GM18870 (cell line): ENCODE measurements around the gene PEAK3.

Experiments used
- ATAC-seq: cut with Tn5 transposase; IDR thresholded peaks from one replicate; pipeline ENCODE4 v1.9.1; 2021; ENCODE audit warnings: moderate library complexity; ENCODE audit not compliant: unreplicated experiment

The PEAK3 gene

DNA sequence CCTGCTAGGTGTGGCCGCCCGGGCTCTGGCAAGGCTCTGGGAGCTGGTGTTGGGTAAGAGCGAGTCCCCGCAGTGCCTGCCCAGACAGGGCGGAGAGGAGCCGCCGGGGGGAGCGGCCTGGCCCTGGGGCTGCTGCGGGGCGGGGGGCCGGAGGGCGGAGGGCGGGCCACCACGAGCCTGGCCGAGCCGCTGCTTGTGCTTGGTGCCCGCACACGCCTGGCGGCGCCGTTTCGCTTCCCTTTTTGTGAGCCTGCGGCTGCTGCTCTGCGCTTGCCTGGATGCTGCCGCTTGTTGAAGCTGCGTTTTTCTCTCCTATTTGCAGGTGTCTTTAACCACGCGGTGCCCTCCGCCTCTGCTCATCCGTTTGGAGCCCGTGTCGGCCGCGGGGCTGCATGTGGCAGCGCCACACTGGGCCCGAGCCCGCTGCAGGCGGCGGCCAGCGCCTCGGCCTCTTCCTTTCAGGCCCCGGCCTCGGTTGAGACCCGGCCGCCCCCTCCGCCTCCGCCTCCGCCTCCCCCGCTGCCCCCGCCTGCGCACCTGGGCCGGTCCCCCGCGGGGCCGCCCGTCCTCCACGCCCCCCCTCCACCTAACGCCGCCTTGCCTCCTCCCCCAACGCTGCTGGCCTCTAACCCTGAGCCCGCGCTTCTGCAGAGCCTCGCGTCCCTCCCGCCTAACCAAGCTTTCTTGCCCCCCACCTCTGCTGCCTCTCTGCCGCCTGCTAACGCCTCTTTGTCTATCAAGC is 54.4 kb downstream of the PEAK3 start:
- ATAC-seq = no peak

DNA sequence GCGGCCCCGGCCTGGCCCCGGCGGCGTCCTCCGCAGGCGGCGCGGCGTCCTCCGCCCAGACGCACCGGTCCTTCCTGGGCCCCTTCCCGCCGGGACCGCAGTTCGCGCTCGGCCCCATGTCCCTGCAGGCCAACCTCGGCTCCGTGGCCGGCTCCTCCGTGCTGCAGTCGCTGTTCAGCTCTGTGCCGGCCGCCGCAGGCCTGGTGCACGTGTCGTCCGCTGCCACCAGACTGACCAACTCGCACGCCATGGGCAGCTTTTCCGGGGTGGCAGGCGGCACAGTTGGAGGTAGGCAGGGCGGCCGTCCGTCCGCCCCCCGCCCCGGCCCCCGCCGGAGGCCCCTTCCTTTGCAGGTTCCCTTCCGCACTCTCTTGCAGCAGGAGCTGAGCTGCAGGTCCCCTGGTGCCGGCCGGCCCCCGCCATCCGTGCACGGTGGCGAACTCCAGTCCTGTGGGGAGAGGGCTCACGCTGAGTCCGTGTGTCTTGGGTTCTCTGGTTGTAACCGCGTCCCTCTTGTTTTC is 55.1 kb downstream of the PEAK3 start:
- no peak for ATAC-seq

DNA sequence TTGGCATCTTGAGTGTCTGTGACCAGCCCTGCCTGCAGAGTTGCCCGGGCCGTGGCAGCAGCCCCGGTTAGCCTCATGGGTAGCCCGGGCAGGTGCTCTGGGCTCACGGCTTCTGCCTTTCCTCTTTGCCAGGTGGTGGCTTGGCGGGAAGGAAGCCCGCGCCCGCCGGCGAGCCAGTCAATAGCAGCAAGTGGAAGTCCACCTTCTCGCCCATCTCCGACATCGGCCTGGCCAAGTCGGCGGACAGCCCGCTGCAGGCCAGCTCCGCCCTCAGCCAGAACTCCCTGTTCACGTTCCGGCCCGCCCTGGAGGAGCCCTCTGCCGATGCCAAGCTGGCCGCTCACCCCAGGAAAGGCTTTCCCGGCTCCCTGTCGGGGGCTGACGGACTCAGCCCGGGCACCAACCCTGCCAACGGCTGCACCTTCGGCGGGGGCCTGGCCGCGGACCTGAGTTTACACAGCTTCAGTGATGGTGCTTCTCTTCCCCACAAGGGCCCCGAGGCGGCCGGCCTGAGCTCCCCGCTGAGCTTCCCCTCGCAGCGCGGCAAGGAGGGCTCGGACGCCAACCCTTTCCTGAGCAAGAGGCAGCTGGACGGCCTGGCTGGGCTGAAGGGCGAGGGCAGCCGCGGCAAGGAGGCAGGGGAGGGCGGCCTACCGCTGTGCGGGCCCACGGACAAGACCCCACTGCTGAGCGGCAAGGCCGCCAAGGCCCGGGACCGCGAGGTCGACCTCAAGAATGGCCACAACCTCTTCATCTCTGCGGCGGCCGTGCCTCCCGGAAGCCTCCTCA is 55.7 kb downstream of the PEAK3 start:
- ATAC-seq = no peak

DNA sequence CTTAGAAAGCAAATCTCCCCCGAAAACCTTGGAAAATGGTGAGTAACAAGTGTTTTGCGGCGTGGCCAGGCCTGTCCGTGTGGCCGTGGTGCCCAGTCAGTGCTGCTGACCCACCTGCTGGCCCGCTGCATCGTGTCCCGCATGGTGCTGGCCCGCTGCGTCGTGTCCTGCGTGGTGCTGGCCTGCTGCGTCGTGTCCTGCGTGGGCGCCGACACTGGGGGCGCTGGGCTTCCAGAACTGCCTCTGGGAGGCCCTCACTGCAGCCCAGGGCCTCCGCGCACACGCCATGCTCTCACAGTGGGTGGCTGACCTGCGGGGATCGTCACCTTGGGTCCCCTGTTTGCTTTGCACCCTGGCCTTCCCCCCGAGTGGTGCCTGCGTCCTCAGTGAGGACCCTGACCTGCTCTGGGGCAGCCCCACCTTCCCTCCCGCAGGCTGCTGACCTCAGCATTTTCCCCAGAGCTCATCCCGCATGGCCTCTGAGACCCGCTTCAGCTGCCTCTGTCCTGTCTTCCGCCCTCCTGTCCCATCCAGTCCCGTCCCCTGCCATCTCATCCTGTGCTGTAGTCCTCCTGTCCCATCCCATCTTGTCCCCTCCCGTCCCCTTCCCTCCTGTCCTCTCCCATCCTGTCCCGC is 56.4 kb downstream of the PEAK3 start:
- ATAC-seq = no peak

DNA sequence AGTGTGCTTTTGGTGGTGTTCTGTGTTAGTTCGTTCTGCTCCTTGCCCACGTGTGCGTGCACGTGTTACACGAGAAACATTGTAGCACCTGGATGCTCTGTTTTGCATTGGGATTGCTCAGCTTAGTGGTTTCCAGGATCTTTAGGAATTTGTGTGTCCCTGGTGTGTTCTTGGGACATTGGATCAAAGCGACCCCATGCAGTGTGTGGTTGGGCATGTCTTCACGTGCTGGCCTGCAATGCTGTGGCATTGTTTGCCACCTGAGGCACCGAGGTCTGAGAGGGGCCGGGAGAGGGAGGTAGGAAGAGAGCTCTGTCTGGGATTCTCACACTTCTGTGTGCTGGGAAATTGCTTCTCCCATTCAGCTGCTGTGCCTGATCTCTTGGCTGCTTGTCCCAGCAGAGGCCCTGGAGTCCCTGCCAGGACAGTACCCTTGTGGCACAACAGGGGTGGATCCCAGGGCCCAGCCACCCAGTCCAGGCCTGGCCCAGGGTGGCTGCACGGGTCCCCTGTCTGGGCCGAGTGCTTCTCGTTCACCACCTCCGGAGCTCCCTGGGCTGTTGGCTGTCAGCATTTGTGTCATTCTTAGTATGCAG is 57.1 kb downstream of the PEAK3 start:
- no peak for ATAC-seq
